ENCODE data around the gene CXCL10.

Gene CXCL10

DNA sequence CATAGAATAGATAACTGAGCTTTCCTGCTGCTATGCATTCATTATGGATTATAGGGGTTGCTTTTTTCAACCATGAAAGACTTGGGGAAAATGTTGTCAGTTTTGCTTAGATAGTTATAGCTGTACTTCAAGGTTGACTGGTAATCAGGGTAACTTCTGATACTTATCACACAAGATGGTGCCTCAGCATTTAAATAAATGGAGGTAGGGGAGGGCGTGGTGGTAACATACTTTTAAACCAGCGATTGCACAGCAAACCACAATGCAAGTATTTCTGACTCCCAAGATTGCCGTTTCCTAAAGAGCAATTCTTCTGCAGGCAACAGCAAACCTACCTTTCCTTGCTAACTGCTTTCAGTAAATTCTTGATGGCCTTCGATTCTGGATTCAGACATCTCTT lies 1.3 kb downstream of the CXCL10 start:
- TF ChIP-seq, protein P1, sequence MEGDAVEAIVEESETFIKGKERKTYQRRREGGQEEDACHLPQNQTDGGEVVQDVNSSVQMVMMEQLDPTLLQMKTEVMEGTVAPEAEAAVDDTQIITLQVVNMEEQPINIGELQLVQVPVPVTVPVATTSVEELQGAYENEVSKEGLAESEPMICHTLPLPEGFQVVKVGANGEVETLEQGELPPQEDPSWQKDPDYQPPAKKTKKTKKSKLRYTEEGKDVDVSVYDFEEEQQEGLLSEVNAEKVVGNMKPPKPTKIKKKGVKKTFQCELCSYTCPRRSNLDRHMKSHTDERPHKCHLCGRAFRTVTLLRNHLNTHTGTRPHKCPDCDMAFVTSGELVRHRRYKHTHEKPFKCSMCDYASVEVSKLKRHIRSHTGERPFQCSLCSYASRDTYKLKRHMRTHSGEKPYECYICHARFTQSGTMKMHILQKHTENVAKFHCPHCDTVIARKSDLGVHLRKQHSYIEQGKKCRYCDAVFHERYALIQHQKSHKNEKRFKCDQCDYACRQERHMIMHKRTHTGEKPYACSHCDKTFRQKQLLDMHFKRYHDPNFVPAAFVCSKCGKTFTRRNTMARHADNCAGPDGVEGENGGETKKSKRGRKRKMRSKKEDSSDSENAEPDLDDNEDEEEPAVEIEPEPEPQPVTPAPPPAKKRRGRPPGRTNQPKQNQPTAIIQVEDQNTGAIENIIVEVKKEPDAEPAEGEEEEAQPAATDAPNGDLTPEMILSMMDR (IDR thresholded peaks at IDR 0.05; ENCODE audit: low read depth, low read length), result no peak
- H3K4me3 ChIP-seq (ENCODE audit: low read depth, low read length), result no peak overlapping the region

DNA sequence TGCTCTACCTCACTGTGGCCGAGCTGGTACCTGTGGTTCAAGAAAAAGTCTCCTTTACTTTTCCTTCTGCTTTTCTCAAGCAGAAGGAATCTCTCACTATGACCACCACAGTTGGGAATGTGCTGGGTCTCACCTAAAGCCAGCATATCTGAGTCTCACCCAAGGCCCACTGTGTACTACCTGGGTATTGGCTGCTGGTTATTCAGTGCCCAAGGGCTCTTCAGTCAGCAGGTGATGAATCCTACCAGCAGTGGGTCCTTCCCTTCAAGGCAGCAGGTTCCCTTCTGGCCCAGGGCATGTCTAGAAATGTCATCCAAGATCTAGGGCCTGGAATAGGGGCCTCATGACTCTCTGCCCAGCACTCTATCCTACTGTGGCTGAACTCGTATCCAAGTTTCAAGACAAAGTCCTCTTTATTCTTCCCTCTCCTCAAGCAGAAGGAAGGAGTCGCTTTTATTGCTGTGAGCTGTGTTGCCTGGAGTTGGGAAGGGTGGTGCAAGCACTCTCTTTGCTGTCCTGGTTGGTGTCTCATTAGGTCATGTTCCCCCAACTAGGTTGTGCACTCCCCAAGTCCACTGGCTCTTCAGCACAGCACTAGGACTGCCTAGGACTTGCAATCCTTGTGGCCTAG lies 6.1 kb downstream of the CXCL10 start:
- no peak overlapping the region for H3K4me3 ChIP-seq (ENCODE audit: low read depth, low read length)
- TF ChIP-seq, protein P1 (IDR thresholded peaks at IDR 0.05; ENCODE audit: low read depth, low read length), result no peak

DNA sequence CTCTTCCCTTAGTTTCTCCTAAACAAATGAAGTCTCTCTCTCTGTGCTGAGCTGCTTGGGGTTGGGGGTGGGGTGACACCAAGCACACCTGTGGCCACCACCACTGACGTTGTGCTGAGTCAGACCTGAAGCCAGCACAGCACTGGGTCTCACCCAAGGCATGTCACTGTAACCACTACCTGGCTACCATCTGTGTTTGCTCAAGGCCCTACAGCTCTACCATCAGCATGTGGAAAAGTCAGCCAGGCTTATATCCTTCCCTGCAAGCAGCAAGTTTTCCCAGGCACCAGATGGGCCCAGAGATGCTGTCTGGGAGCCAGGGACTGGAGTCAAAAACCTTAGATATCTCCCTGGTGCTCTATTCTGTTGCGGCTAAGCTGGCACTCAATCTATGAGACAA lies 6.9 kb downstream of the CXCL10 start:
- TF ChIP-seq, protein P1 (IDR thresholded peaks at IDR 0.05; ENCODE audit: low read depth, low read length), result no peak
- no peak overlapping the region for H3K4me3 ChIP-seq (ENCODE audit: low read depth, low read length)

DNA sequence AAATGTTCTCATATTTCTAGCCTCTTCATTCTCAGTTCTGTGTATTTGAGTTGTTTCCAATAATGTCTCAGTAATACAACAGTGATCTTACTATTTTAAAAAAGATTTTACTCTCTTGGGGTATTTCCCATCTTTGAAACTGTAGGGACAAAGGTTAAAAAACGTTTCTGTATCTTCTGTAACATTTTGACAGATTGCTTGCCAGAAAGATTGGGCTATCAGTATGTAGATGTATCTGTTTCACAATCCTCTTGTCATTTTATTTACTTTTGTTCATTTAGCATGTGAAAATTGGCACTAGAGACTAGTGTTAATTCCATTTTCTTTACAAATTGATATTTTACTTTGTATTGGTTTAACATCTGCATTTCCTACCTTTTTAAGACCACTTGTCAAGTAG lies 9.8 kb downstream of the CXCL10 start:
- TF ChIP-seq, protein P1 (IDR thresholded peaks at IDR 0.05; ENCODE audit: low read depth, low read length), result no peak
- no peak overlapping the region for H3K4me3 ChIP-seq (ENCODE audit: low read depth, low read length)

DNA sequence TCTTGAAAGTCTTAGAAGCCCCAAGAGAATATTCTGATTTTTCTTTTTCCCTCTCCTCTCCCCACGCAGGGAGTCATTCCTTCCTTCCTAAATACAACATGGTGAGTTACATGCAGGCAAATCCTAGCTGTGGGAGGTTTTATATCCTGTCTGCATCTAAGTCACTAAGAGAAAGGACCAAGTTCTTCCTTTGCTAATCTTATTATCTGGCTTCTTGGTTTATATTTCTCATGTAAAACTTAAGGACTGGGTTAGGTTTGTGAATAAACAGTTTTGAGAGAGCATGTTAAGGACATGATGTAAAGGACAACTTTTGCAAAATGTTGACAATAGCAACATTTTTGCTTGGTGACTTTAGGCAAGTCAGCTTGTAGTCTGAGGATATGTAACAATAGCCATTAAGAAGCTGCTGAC lies 10.9 kb downstream of the CXCL10 start:
- H3K4me3 ChIP-seq (ENCODE audit: low read depth, low read length), result peak overlapping the region; percentile 47; the same call in 1 of the 2 replicates
- TF ChIP-seq, protein P1 (IDR thresholded peaks at IDR 0.05; ENCODE audit: low read depth, low read length), result no peak

DNA sequence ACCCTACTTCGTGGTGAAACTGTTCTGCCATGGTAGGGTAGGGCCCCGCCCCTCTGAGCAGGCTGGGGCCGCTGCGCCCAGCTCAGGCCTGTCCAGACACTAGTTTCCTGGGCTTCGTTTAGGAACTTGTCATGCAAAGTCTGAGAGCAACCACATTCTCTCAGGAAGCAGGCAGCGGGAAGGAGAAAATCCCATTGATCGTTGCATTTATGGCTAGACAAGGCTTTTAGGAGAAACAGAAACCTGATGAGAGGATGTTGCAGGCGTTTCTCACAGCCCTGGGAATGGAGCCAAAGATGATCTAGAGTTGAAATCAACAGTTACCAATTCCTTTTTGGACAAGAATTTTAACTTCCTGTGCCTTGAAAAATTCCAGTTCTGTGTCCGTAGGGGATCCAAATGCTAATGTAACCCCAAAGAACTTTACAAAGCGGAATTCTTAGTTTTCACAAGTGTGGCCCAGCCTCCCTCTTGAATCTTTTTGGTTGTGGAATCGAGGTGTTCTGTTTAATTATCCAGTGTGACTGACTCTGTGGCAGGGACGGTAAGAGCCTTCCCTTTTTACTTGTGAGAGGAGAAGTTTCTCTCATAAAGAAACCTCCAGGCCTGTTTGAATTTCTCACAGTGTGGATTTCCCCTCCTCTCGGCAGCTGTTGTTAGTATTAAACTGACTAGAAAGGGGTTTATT lies 11.5 kb downstream of the CXCL10 start:
- H3K4me3 ChIP-seq (ENCODE audit: low read depth, low read length), result peak overlapping the region; percentile 47
- TF ChIP-seq, protein P1 (IDR thresholded peaks at IDR 0.05; ENCODE audit: low read depth, low read length), result no peak

DNA sequence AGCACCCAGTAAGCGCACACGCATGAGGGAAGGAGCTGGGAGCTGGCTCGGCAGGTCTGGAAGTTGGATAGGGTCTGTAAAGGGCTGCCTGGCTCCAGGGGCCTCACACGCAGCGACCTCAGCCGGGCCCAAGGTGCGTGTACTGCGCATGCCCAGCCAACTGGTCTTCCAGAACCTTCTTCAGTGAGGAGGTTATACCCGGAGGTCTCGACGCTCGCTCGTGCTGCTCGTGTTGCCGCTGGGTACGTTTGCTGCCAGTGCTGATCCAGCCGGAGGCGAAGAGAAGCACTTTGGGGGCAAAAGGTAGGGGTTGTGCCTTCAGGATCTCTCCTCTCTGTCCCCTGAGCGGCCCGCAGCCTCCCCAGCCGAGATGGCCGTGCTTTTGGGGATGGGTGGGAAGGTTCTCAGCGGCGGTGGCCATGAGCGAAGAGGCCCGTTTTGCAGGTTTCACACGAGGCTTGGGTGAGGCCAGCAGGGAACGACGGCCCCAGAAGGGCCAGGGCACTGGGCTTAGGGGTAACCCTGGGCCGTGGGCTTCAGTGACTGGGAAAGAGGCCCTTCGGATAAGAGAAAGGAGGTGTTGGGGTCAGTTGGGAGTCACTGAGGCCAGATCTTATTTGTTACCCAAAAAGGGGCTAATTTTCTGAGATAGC lies 12.2 kb downstream of the CXCL10 start:
- H3K4me3 ChIP-seq (ENCODE audit: low read depth, low read length), result peak overlapping the region; percentile 47
- TF ChIP-seq, protein P1 (IDR thresholded peaks at IDR 0.05; ENCODE audit: low read depth, low read length), result no peak

Data from WI38 (cell line).